GM18505 (cell line): ENCODE measurements around the gene ADAMTS9.

Experiments
- ATAC-seq: cut with Tn5 transposase; IDR thresholded peaks from one replicate; pipeline ENCODE4 v1.9.1; 2021; ENCODE audit not compliant: unreplicated experiment
- POLR2A ChIP-seq: IDR thresholded peaks from 4 replicates; pipeline ENCODE4 v1.6.1; 2011; ENCODE audit warnings: borderline replicate concordance; ENCODE audit not compliant: insufficient read depth, insufficient read length; ENCODE audit errors: extremely low read depth

ADAMTS9 gene, protein sequence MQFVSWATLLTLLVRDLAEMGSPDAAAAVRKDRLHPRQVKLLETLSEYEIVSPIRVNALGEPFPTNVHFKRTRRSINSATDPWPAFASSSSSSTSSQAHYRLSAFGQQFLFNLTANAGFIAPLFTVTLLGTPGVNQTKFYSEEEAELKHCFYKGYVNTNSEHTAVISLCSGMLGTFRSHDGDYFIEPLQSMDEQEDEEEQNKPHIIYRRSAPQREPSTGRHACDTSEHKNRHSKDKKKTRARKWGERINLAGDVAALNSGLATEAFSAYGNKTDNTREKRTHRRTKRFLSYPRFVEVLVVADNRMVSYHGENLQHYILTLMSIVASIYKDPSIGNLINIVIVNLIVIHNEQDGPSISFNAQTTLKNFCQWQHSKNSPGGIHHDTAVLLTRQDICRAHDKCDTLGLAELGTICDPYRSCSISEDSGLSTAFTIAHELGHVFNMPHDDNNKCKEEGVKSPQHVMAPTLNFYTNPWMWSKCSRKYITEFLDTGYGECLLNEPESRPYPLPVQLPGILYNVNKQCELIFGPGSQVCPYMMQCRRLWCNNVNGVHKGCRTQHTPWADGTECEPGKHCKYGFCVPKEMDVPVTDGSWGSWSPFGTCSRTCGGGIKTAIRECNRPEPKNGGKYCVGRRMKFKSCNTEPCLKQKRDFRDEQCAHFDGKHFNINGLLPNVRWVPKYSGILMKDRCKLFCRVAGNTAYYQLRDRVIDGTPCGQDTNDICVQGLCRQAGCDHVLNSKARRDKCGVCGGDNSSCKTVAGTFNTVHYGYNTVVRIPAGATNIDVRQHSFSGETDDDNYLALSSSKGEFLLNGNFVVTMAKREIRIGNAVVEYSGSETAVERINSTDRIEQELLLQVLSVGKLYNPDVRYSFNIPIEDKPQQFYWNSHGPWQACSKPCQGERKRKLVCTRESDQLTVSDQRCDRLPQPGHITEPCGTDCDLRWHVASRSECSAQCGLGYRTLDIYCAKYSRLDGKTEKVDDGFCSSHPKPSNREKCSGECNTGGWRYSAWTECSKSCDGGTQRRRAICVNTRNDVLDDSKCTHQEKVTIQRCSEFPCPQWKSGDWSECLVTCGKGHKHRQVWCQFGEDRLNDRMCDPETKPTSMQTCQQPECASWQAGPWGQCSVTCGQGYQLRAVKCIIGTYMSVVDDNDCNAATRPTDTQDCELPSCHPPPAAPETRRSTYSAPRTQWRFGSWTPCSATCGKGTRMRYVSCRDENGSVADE (N-terminal part only)

GRCh38 chr3:64687781-64688604 lies at the start of gene ADAMTS9:
Gene ADAMTS9, minus strand, starts transcription at chr3:64688000. Its CDS starts 343 bp downstream, at chr3:64687657.
- no peak for ATAC-seq
- no peak for TF ChIP-seq POLR2A

DNA sequence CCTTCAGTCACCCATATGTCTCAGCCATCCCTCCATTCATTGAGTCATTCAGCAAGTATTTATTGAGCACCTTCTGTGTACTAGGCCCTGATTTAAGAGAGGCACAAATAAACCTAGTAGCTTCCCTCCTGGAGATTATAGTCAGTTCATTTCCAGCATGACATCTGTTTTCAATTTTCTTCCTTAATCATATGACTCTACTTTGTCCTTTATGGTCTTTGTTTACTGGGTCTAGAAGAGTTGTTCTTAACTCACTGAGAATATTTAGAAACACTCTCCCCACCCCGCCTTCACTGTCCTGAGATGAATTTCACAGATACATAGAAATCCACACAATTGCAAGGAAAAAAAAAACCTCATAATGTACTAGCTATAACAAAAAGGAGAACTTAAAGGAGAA lies 44.8 kb upstream of the ADAMTS9 start:
- no peak for ATAC-seq
- no peak for TF ChIP-seq POLR2A

DNA sequence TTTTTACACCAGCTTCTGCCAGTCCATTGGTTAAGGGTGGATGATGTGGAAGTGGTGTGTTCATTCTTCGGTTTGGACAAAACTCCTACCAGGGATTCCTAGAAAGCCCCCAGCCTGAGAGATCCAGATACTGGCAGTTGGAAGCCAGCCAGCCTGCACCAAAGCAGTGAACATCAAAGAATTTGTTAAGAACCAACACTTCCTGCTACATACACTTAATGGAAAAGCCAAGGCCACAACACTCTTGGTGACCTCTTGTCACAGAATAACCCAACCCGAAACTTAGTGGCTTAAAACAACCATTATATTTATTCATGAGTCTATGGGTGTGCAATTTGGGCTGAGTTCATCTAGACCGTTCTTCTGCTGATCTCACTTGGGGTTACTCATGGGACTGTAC lies 42.9 kb upstream of the ADAMTS9 start:
- TF ChIP-seq POLR2A: no peak
- ATAC-seq: no peak

- ATAC-seq: no peak
- no peak for TF ChIP-seq POLR2A
These were observed 41.2 kb upstream of the ADAMTS9 start for GRCh38 chr3:64728994-64729393.

DNA sequence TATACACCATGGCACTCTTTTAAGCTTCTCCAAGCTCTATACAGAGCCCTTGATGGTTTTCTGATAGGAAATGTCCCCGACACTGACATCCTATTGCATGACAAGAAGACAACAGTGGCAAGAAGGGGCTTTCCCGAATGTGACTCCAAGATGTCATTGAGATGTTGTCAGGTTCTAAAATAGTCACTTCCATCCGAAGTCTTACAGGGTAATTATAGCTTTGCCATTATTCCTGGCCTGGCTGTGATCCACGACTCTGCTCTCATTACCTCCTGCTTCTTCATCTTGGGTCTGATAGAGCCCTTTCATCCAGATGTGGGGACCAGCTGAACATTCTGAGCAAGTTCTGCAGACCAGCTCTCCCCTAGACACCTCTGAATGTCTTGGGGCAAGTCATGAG lies 40.6 kb upstream of the ADAMTS9 start:
- no peak for ATAC-seq
- no peak for TF ChIP-seq POLR2A

DNA sequence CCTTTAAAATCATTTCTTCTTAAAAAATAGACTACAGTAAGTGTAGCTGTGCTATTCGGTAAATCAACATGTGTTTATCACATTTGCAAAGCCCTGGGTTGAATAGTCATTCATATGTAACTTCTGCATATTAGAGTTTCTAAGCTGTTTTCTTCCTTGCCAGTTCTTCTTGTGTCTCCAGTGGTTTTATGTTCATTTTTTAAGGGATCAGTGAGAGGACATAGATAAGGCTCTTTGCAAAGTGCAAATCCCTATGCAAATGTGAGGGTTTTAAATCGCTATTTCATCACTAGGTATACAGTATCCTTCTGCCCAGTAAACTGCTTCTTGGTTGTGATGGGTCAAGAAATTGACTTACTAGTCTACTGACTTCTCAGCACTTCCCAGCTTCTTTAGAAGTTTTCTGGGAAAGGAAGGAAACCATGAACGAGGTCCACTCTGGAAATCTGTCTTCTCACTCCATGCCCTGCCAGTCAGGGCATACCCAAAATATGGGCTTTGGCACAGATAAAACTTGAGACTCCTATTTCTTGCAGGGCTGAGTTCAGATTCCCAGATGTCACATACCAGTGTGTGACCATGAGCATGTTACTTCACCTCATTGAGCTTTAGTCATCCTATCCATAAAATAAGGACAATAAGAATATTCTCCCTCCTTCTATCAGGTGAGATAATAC lies 38.8 kb upstream of the ADAMTS9 start:
- ATAC-seq: no peak
- TF ChIP-seq POLR2A: no peak

GRCh38 chr3:64718976-64719375 lies 31.2 kb upstream of the ADAMTS9 start:
- no peak for TF ChIP-seq POLR2A
- ATAC-seq: no peak

- TF ChIP-seq POLR2A: no peak
- no peak for ATAC-seq
These were observed 30.2 kb upstream of the ADAMTS9 start for GRCh38 chr3:64717872-64718613.

- no peak for ATAC-seq
- TF ChIP-seq POLR2A: no peak
These were observed 29.6 kb upstream of the ADAMTS9 start for GRCh38 chr3:64717411-64717810.

DNA sequence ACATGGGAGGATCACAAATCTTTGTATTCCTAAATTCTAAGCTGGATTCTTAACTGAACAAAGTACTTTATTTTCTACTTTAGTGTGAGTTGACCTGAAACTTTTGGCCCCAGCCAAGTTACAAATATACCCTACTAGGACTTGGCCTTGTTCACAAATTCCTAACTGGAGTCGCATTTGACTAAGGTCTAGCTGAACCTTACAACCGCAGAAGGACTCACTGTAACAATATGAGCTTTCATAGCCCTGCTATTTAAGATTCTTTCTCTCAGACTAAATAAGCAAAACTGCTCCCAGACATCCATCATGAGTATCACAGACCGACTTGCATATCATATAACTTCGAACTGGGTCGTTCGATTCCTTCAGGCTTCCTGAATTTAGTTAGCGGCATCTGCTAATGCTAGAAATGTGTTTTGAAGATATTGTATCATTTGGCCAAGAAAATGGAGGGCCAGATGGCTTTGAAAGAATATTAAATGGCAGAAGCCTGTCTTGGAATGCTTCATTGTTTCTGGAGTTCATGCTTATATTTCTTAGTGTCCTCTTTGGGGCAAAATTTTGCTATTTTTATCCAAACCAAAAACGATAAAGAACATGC lies 28.4 kb upstream of the ADAMTS9 start:
- no peak for TF ChIP-seq POLR2A

GRCh38 chr3:64715211-64715982 lies 27.6 kb upstream of the ADAMTS9 start:
- no peak for ATAC-seq
- TF ChIP-seq POLR2A: no peak

More for the DNA sequence above, 28.4 kb upstream of the ADAMTS9 start:
- no peak for ATAC-seq

GRCh38 chr3:64708456-64708855 lies 20.7 kb upstream of the ADAMTS9 start:
- TF ChIP-seq POLR2A: no peak
- no peak for ATAC-seq
